ENCODE measurements around the gene CD44.

- TF ChIP-seq POLR2AphosphoS5 (IDR thresholded peaks at IDR 0.05) (no peak), CTCF (IDR thresholded peaks at IDR 0.05 in 8 of 11, conservative IDR thresholded peaks at IDR 0.05 in 3 of 11) (no peak), POLR2A (IDR thresholded peaks at IDR 0.05) (no peak)
Measured at GRCh38 chr11:35180317-35181233, 41.6 kb downstream of the CD44 start.
